Renal pelvis (tissue), 4 donors: ENCODE data around the gene PVALEF. TPM values are rescaled to one million over a fixed set of nuclear protein-coding genes. Genes with fewer than 3 reads are reported as not detected.

ENCODE experiments used
- DNase-seq: peaks from one replicate; pipeline ENCODE4 v3.0.0-alpha.2; 2013
- polyA plus RNA-seq, 3 donors: library from polyadenylated mRNA; unstranded; fragments of 120-200 nt; gene quantifications; one replicate each; pipeline ENCODE4 v1.2.1, GENCODE V29; 2013; ENCODE audit not compliant: insufficient read length in 3 of 3

The PVALEF gene
- polyA plus RNA-seq, 3 donors: 0.09 to 0.90 (median 0.33) TPM

- DNase-seq: no peak
These were observed 37.0 kb upstream of the PVALEF start for GRCh38 chr17:81128338-81128737.

- no peak for DNase-seq
These were observed 36.5 kb upstream of the PVALEF start for GRCh38 chr17:81128774-81129173.

- DNase-seq: no peak
These were observed 36.0 kb upstream of the PVALEF start for GRCh38 chr17:81129289-81129688.

- no peak for DNase-seq
These were observed 35.5 kb upstream of the PVALEF start for GRCh38 chr17:81129711-81130367.

GRCh38 chr17:81130385-81131361, 34.6 kb upstream of the PVALEF start:
- DNase-seq: no peak

- no peak for DNase-seq
These were observed 33.7 kb upstream of the PVALEF start for GRCh38 chr17:81131486-81132196.

GRCh38 chr17:81132197-81132540, 33.1 kb upstream of the PVALEF start:
- DNase-seq: no peak

GRCh38 chr17:81132770-81133723, 32.3 kb upstream of the PVALEF start:
- no peak for DNase-seq

GRCh38 chr17:81134064-81134781, 31.1 kb upstream of the PVALEF start:
- no peak for DNase-seq

- no peak for DNase-seq
These were observed 29.6 kb upstream of the PVALEF start for GRCh38 chr17:81135505-81136278.

GRCh38 chr17:81136366-81136765, 28.9 kb upstream of the PVALEF start:
- DNase-seq: no peak

GRCh38 chr17:81137248-81137647, 28.1 kb upstream of the PVALEF start:
- no peak for DNase-seq

- no peak for DNase-seq
These were observed 27.2 kb upstream of the PVALEF start for GRCh38 chr17:81138083-81138482.

- no peak for DNase-seq
These were observed 26.8 kb upstream of the PVALEF start for GRCh38 chr17:81138500-81138899.

GRCh38 chr17:81139428-81139827, 25.9 kb upstream of the PVALEF start:
- DNase-seq: no peak

GRCh38 chr17:81140018-81140417, 25.3 kb upstream of the PVALEF start:
- no peak for DNase-seq

- DNase-seq: no peak
These were observed 24.6 kb upstream of the PVALEF start for GRCh38 chr17:81140695-81141094.

GRCh38 chr17:81142301-81143199, 22.8 kb upstream of the PVALEF start:
- DNase-seq: peak; percentile 65

- no peak for DNase-seq
These were observed 22.1 kb upstream of the PVALEF start for GRCh38 chr17:81143200-81143527.
